Fibroblast of skin of scalp (primary cell): ENCODE measurements around the gene RTN3.
A peak's percentile ranks its signal among the peaks of the same experiment; 100 is the strongest.
"Not testable (repeated sequence)": the region's sequence is repeated elsewhere in the genome, so short reads cannot be mapped to it uniquely, and the experiment has no call there.

ENCODE experiments used
- DNase-seq: peaks from one replicate; pipeline ENCODE4 v3.0.0-alpha.2; 2013

Gene RTN3

GRCh38 chr11:63769714-63770455 lies 88.6 kb downstream of the RTN3 start:
- no peak for DNase-seq

GRCh38 chr11:63770763-63771162 lies 89.5 kb downstream of the RTN3 start:
- no peak for DNase-seq

GRCh38 chr11:63771741-63772318 lies 90.5 kb downstream of the RTN3 start:
- DNase-seq = not testable (repeated sequence)

GRCh38 chr11:63775191-63775590 lies 93.9 kb downstream of the RTN3 start:
- DNase-seq = no peak

GRCh38 chr11:63779039-63779438 lies 97.7 kb downstream of the RTN3 start:
- DNase-seq = no peak

- no peak for DNase-seq
Measured at GRCh38 chr11:63782749-63783148, 101.4 kb downstream of the RTN3 start.

GRCh38 chr11:63783925-63784592 lies 102.8 kb downstream of the RTN3 start:
- no peak for DNase-seq

GRCh38 chr11:63785823-63786222 lies 104.5 kb downstream of the RTN3 start:
- no peak for DNase-seq

GRCh38 chr11:63791495-63792167 lies 110.3 kb downstream of the RTN3 start:
- DNase-seq = no peak

- DNase-seq = no peak
Measured at GRCh38 chr11:63793161-63793560, 111.9 kb downstream of the RTN3 start.

GRCh38 chr11:63795066-63795465 lies 113.8 kb downstream of the RTN3 start:
- DNase-seq = no peak

- DNase-seq = no peak
Measured at GRCh38 chr11:63800921-63801320, 119.6 kb downstream of the RTN3 start.

- DNase-seq = peak; percentile 17
Measured at GRCh38 chr11:63802637-63803414, 121.5 kb downstream of the RTN3 start.

GRCh38 chr11:63804259-63804658 lies 123.0 kb downstream of the RTN3 start:
- DNase-seq = no peak

- peak; percentile 51 for DNase-seq
Measured at GRCh38 chr11:63805844-63806415, 124.6 kb downstream of the RTN3 start.
